Loucy (cell line): ENCODE results near the gene VN1R5.

Source experiments
- CTCF ChIP-seq: fragments of 200-600 bp; sonication (generic); conservative IDR thresholded peaks from 2 replicates; pipeline ENCODE4 v1.5.1; 2014; ENCODE audit warnings: mild to moderate bottlenecking, antibody characterized with exemption, low read length
- EZH2phosphoT487 ChIP-seq: fragments of 200-600 bp; IDR thresholded peaks from 2 replicates; pipeline ENCODE4 v1.6.1; 2018; ENCODE audit warnings: antibody characterized with exemption, mild to moderate bottlenecking, moderate library complexity, borderline replicate concordance

GRCh38 chr1:247212012-247212411 lies 43.9 kb upstream of the VN1R5 start:
- TF ChIP-seq CTCF (no peak), EZH2phosphoT487 (no peak)
